GM04503 (cell line): ENCODE results near the gene PSMB11.

Experiments
- DNase-seq: peaks from one replicate; pipeline ENCODE4 v3.0.0-alpha.2; 2012; ENCODE audit warnings: low read depth

PSMB11 gene

GRCh38 chr14:23015618-23016017, 26.4 kb upstream of the PSMB11 start:
- DNase-seq: no peak

DNA sequence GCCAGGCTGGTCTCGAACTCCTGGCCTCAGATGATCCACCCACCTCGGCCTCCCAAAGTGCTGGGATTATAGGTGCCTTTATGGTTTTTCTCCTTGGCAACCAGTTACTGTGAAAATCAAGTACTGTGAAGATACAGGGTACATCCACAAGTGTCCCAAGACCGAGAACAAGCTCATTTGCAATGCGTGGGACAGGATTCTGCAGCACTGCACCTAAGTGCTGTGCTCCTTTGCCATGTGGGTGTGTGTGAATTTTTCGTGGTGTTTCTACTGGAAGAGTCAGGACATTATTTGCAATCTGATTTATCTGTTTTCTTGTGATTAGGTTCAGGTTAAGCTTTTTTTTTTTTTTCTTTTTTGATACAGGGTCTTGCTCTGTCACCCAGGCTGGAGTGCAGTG, 24.9 kb upstream of the PSMB11 start:
- DNase-seq: no peak

DNA sequence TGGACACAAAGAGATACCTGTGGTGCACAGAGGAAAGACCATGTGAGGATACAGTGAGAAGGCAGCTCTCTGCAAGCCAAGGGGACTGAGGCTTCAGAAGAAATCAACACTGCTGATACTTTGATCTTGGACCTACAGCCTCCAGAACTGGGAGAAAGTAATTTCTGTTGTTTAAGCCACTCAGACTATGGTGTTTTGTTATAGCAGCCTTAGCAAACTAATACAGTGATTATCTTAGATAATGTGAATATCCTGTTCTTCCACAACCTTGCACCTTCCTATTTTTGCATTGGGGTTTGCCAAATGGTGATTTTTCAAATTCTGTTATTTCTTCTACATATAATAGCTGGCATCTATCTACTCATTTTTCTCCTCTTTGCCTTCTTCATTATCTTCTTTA, 23.9 kb upstream of the PSMB11 start:
- DNase-seq: no peak

- DNase-seq: no peak
Measured at GRCh38 chr14:23020143-23021128, 21.6 kb upstream of the PSMB11 start.

DNA sequence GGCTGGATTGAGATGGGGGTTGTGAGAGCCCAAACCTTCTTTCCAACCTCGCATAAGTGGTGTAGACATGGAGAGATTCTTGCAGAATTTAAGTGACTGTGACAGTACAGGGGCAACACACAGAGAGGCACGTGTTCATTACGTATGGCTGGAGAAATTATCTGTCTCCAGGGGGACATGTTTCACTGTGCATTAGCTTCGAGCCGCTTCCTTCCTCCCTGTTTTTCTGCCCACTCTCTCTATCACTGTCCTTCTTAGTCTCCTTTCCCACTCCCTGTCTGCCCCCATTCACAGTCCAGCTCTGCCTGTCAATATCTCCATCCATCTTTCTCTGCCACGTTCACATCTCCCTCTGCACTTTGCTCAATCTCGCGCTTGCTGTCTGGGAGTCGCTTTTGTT, 20.6 kb upstream of the PSMB11 start:
- DNase-seq: no peak

DNA sequence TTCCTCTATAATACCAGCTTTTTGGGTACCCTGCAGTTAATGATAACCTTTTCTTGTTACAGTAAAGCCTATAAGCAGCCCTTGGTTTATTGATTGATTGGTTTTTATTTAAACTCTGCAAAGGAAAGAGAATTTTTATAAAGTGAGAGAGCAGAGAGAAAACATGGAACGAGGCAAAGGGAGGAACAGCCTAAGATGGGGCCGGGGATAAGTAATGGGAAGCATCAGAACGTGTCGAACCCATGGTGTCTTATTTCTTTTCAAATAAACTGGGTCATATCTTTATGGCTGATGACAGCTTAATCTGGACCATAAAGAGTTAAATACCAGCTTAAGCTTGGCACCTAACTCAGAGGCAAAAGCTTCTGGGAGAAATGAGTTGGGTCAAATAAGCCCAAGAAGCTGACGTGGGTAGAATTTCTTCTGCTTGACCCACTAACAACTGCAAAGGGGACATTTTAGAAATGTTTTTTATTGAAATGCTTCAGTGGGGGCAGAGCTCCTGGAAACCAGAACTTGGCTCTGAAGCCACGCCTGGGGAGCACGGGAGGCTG, 20.0 kb upstream of the PSMB11 start:
- no peak for DNase-seq

- DNase-seq: no peak
Measured at GRCh38 chr14:23023022-23023794, 18.8 kb upstream of the PSMB11 start.

DNA sequence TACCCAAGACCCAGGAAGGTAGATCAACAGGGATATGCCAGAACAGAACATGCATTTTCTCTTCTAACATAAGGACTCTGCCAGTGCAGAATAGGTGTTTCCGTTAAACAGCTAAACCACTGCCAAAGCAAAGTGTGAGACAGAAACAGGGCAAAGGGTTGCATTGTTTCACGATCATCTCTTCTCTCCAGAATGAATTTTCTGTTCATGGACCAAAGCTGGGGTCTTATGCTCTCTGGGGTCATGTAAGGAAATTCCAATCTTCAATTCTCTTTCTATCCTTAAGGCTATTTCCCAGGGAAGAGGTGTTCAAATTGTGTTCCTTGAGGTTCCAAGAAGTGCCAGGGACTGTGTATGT, 18.2 kb upstream of the PSMB11 start:
- DNase-seq: no peak

GRCh38 chr14:23024612-23025075, 17.4 kb upstream of the PSMB11 start:
- no peak for DNase-seq

GRCh38 chr14:23025151-23025814, 16.7 kb upstream of the PSMB11 start:
- no peak for DNase-seq

DNA sequence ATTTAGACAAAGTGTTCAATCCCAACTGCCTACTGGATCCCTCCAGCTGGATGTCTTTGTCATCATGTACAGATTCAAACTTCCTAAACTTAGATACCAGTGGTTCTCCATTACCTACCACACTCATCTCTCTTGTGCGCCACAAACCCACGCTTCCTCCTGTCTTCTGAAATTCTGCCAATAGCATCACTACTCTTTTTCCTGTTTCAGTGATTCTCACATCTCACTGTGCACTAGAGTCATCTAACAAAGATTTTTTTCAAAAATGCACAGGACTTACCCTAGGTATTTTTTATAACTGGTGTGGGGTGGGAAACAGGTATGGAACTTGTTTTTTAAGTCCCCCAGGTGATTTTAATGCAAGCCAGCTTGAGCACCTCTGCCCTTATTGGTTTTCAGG, 13.2 kb upstream of the PSMB11 start:
- no peak for DNase-seq

DNA sequence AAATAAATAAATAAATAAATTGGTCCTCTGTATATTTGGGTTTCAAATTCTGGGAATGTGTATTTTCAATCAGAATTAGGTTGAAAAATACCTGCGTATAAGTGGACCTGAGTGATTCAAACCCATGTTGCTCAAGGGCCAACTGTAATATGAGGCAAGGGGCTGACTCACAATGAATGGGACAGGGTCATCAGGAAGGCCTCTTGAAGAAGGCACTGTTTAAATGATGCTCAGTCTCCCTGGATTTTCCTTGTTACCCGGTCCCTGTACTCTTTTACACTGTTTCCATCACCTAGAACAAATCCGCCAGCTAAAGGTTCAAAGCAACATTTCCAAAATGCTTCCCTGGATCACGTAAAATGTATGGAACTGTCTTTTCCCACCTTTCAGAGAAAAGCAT, 11.1 kb upstream of the PSMB11 start:
- no peak for DNase-seq

DNA sequence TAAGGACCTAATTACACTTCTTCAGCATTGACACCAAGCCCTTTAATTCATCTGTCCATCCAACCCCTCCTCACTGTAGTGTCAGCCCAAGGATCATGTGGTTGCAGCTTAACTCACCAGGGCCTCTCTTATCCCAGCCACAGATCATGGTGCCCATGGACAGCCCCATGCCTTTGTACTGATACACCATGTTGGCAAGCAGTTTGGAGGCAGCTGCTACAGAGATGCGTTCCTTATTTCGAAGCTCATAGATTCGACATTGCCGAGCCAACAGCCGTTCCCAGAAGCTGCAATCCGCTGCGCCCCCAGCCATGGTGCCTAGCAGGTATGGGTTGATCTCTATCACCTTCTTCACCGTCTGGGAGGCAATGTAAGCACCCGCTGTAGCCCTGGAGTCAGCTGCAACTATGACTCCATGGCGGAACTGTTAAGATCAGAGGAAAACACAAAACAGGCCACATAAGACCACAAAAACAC, 8.7 kb upstream of the PSMB11 start:
- DNase-seq: no peak

DNA sequence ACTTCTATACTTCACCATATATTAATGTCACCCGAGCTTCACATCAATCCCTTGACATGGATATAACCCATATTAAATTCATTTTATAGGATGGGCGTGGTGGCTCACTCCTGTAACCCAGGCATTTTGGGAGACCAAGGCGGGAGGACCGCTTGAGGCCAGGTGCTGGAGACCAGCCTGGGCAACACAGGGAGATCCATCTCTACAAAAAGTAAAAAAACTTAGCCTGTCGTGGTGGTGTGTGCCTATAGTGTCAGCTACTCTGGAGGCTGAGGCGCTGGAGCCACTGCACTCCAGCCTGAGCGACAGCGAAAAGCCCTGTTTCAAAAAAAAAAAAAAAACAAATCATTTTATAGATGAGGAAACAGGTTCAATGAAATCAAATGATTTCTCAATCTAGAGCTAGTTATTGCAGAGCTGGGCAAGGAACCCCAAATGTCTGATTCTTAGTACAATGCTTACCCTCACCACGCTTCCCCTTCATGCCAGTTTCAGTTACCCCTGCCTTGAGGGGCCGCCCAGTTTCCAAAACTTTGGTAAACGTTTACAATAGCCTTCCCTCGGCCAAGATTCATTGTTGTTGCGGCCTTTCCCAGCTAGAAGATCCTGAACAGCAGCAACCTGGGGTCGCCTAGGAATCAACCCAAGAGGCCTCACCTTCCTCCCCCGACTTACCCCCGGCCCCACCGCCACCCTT, 8.1 kb upstream of the PSMB11 start:
- no peak for DNase-seq

GRCh38 chr14:23034498-23035302, 7.3 kb upstream of the PSMB11 start, which contains the start of gene PSMB5:
Gene PSMB5, minus strand, starts transcription at chr14:23034900. Its CDS starts 19 bp downstream, at chr14:23034881.
- DNase-seq: peak; percentile 89

GRCh38 chr14:23035303-23036144, 6.5 kb upstream of the PSMB11 start:
- DNase-seq: no peak

DNA sequence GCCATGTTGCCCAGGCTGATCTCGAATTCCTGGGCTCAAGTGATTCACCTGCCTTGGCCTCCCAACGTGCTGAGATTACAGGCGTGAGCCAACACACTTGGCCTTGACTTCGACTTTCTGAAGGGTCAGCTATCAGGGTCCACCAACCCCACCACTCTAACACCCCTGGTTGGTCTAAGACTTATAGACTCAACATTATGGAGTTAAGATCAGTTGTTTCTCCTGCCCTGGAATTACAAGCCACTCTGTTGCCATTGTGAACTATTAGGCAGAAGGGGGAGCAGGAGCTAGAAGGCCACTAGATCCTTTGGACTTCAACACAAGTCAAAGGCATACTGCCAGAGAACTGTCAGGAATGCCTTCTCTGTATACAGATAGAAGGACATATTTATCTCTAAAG, 1.9 kb upstream of the PSMB11 start:
- DNase-seq: no peak

- DNase-seq: no peak
Measured at GRCh38 chr14:23041729-23042128, 283 bp upstream of the PSMB11 start.

DNA sequence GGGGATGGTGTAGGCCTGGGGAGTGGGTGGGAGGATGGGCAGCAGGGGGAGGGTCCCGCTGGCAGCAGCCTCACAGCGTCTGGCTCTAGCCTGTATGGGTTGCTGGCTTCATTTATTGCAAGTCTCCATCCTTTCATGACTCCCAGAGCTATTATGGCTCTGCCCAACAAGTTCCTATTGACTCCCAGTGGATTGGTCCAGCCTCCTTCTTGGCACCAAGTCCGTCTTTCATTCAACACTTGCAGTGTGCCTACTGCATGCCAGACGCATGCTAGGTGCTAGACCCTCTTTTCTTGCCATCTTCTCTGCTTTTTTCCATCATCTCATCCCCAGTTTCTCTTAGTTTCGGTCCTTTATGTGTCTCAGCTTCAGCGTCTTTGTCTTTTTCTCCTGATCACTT, 1.1 kb downstream of the PSMB11 start:
- no peak for DNase-seq

GRCh38 chr14:23043754-23044153, 1.7 kb downstream of the PSMB11 start:
- no peak for DNase-seq
